ENCODE data around the gene SIGLEC5.

The SIGLEC5 gene

DNA sequence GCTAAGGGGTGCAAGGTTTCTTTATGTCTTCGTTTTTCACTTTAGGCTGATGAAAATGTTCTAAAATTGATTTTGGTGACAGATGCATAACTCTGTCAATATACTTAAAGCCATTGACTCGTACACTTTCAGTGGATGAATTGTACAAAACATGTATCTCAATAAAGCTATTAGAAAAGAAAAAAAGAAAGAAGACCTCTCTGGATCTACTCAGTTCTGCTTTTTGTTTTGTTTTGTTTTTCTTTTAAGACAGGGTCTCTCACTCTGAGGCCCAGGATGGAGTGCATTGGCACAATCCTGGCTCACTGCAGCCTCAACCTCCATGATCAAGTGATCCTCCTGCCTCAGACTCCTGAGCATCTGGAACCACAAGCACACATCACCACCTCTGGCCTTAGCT lies 3.5 kb downstream of the SIGLEC5 start:
- DNase-seq, result no peak

DNA sequence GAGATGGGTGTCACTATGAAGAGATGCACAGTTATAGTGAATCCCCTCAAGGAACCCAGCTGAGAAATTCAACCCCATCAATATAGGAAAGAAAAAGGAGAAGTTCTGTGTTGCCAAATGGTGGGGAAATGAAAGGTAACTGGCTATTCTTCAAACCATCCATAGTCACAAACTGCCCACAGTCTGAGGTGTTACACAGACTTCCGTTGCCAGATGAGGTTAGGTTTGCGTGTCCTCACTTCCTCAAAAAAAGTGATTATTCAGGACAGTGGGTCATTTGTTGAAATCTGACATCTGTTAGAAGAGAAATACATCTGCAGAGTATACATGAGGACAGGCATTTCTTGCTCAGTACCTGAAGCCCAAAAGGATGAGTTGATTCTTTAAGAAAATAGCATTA lies 9.0 kb downstream of the SIGLEC5 start:
- no peak for DNase-seq

GRCh38 chr19:51615991-51616390 lies 14.2 kb downstream of the SIGLEC5 start:
- DNase-seq, result no peak

- no peak for DNase-seq
Observed at GRCh38 chr19:51614789-51615188, 15.4 kb downstream of the SIGLEC5 start.

GRCh38 chr19:51610576-51610975 lies 19.6 kb downstream of the SIGLEC5 start:
- no peak for DNase-seq

- DNase-seq, result peak; percentile 74 to 80
Observed at GRCh38 chr19:51607920-51608562, 22.2 kb downstream of the SIGLEC5 start.

DNA sequence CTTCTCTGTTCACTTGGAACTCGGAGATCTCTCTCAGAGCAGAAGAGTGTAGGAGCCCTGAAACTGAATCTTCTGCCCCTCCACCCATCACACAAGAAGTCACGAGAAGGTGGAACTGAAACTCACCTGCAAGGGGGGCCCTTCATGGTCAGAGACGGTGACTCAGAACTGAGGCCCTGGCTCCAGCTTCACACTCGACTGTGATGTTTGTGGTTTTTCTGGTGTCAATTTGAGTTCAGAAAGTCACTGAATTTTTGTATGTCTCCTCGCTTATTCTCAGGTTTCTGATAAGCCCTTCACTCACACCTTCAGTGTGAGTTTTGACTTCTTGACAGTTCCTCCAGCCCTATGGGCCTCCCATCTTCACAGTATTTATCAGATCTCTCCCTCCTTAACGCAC lies 23.1 kb downstream of the SIGLEC5 start:
- peak; percentile 26 to 45 for DNase-seq

DNA sequence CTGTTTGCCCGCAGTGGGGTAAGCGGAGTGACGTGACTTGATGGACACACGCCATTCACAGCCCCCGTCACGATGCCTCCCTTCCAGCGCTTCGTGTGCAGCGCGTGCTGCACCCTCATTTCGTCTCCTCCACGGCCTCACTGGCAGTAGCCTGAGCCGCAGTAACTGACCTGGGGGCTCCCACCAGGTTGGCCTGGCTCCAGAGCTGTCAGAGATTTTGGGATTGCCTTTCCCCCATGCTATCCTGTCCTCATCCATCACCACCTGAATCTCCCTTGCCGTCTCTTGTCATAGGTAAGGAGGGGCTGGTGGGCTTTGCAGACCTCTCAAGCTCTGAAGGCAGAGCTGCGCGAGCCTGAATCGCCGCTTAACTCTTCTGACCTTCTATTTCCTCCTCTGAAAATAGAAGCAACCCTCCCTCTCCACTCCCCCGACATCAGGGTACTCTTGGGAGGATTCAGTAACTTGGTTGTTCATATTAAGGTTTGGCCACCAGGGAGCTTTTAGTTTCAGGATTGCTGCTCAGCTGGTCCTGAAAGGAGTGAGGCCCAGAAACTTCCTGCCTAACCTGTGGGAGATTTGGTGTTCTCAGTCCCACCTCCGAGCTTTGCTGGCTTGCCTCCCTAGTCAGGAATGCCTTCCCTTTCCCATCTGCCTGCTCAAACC lies 27.9 kb downstream of the SIGLEC5 start:
- no peak for DNase-seq

DNA sequence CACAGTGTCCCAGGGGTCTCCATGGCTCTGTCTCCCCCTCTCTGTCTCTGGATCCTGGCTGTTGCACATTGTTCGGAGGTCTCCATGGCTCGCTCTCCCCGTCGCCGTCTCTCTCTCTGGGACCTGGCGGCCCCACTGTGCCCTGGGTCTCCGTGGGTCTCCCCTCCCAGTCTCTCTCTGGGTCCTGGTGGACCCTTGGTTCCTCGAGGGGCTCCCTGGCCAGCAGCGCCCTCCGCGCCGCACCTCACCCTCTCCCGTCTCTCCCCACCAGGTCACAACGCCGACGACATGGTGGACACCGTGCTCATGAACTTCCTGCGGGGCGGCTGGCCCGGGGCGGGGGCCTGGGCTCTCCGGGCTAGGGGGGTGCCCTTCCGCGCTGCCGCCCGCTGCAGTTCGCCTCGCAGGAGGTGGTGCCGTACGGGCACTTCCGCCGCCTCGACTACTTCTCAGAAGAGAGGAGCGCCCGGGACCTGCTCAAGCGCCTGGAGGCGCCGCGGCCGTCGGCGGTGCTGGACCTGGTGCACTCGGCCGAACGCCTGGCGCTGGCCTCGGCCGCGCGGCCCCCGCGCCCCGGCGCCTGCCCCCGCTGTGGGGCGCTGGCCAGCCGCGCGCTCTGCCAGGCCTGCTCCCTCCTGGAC lies 29.1 kb downstream of the SIGLEC5 start:
- DNase-seq, result peak in 1 of 2 donors; percentile 8

GRCh38 chr19:51599084-51599483 lies 31.1 kb downstream of the SIGLEC5 start:
- DNase-seq, result no peak

DNA sequence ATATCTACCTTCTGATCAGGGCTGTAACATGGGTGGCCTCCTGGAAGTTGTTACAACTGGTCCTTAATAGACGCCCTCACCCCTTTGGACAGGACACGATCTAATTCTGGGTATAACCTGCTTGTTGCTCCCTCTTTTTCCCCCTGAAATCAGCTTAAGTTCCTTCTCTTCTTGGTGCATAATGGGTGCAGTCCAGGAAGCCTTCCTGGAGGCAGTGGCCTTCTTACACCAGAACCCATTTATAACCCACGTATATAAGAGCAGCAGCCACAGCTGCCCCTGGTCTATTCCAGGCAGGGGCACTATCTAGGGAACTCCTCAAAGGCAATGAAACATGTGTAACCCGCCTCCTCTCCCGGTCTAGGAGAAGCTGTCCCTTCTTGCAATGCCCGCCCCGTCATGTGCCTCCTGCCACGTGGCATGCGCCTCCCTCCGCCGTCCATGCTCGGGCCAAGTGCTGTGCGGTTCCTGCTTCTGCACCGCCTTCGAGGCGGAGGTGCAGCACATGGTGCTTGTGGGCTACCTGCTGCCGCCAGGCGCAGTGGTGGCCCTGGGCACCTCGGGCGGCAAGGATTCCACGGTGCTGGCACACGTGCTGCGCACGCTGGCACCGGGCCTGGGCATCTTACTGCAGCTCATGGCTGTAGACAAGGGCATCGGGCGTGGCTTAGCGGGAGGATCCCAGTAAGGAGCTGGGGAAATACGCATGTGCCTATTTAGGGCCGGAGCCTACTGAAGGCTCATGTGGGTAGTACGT lies 31.9 kb downstream of the SIGLEC5 start:
- no peak for DNase-seq

DNA sequence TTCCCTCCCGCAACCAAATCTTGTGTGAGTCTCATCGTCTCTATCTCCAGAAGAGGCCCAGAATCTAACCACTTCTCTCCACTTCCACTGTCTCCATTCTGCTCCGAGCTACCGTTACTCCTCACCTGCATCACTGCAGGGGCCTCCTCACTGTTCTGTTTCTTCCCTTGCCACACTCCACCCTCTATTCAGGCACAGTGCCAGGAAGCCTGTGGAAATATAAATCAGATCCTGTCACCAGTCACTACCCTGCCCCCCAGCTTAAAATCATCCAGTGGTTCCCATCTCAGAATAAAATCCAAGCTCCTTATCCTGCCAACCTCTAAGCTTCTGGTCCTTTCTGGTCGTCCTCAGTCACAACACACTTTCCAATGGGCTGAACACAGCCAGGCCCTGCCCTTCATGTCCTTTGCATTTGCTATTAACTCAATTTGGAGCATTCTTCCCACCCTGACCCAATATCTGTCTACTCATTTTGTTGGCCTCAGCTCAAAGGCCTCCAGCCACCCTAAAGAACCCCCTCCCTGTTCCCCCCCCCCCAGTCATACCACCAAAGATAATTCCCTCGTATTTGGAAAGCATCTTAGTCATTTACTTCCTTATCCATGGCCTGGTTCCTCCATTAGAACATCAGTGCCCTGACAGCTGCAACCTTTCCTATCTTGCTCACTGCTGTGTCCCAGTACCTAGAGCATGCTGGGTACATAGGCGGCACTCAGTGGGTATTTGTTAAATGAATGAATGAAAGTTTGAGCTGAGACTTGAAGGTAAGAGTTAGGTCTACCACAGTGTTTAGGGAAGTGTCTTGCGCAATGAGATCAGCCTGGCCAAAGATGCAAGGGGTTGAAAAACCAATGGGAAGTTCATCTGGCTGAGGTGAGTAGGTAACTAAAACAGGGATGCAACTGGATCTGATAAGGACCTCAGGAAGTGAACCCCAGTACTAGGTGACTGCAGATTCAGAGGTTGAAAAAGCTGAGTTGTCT lies 34.7 kb downstream of the SIGLEC5 start:
- no peak for DNase-seq

DNA sequence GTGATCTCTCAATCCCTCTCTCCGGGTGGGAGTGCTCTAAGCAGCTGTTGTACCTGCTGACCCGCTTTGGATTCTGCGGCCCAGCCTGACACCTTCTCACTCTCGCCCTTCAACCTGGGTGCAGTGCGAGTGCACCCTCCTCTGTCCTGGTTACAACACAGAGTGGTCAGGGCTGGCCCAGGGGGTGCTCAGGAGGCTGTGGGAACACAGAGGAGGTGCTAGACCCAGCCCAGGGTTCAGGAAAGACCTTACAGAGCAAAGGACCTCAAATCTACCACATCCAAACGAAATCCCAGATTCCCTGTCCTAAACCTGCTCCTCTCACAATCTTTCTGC lies 35.5 kb downstream of the SIGLEC5 start:
- peak in 1 of 2 donors; percentile 22 for DNase-seq

GRCh38 chr19:51593969-51594773 lies 36.0 kb downstream of the SIGLEC5 start:
- peak; percentile 96 to 97 for DNase-seq

GRCh38 chr19:51593138-51593890 lies 36.9 kb downstream of the SIGLEC5 start:
- no peak for DNase-seq

GRCh38 chr19:51592521-51592920 lies 37.7 kb downstream of the SIGLEC5 start:
- DNase-seq, result no peak

DNA sequence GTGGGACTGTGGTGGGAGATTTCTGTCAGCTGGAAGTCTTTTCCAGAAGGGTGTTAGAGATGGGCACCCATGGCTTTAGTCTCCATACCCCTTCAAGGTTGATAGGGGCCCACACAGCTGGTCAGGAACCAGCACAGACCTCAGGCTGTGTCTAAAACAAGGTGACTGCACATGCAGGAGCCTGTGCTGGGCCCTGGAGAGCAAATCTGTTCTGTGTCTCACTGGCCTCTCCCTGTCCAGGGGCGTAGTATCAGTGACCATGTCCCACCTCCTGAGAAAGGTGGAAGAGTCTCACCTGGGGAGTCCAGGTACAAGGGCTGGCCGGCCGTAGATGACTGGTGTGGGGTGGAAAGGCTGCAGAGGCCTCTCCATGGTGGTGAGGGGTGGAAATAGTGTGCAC lies 39.8 kb downstream of the SIGLEC5 start:
- DNase-seq, result no peak

GRCh38 chr19:51589511-51589910 lies 40.7 kb downstream of the SIGLEC5 start:
- DNase-seq, result no peak

DNA sequence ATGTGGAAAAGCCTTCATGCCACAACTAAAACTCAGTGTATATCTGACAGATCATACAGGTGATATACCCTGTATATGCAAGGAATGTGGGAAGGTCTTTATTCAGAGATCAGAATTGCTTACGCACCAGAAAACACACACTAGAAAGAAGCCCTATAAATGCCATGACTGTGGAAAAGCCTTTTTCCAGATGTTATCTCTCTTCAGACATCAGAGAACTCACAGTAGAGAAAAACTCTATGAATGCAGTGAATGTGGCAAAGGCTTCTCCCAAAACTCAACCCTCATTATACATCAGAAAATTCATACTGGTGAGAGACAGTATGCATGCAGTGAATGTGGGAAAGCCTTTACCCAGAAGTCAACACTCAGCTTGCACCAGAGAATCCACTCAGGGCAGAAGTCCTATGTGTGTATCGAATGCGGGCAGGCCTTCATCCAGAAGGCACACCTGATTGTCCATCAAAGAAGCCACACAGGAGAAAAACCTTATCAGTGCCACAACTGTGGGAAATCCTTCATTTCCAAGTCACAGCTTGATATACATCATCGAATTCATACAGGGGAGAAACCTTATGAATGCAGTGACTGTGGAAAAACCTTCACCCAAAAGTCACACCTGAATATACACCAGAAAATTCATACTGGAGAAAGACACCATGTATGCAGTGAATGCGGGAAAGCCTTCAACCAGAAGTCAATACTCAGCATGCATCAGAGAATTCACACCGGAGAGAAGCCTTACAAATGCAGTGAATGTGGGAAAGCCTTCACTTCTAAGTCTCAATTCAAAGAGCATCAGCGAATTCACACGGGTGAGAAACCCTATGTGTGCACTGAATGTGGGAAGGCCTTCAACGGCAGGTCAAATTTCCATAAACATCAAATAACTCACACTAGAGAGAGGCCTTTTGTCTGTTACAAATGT lies 42.7 kb downstream of the SIGLEC5 start:
- DNase-seq, result no peak

- DNase-seq, result no peak
Observed at GRCh38 chr19:51586799-51587198, 43.4 kb downstream of the SIGLEC5 start.
